Measurements from ENCODE around the gene NRIP1. TPM values are rescaled to one million over a fixed set of nuclear protein-coding genes. Genes with fewer than 3 reads are reported as not detected.

Gene NRIP1
- total RNA-seq, 1 donor from 2014 or later: 30.9 TPM

DNA sequence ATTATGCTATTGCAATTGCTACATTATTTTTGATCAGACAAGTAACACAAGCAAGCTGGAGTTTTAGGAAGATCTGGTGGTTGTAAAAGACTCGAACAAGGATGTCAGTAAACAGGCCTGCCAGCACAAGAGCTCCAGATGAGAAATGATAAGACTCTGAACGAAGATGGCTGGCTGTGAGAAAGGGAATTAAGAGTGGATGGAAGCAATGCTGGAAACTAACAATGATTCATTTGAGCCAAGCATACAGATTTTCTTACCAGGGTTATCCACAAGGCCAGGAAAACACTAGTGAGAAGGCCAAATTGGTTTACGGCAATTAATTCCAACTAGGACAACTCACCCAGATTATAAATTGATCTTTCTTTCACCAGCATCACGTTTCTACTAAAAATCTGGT lies 54.2 kb downstream of the NRIP1 start:
- TF ChIP-seq, protein P1, sequence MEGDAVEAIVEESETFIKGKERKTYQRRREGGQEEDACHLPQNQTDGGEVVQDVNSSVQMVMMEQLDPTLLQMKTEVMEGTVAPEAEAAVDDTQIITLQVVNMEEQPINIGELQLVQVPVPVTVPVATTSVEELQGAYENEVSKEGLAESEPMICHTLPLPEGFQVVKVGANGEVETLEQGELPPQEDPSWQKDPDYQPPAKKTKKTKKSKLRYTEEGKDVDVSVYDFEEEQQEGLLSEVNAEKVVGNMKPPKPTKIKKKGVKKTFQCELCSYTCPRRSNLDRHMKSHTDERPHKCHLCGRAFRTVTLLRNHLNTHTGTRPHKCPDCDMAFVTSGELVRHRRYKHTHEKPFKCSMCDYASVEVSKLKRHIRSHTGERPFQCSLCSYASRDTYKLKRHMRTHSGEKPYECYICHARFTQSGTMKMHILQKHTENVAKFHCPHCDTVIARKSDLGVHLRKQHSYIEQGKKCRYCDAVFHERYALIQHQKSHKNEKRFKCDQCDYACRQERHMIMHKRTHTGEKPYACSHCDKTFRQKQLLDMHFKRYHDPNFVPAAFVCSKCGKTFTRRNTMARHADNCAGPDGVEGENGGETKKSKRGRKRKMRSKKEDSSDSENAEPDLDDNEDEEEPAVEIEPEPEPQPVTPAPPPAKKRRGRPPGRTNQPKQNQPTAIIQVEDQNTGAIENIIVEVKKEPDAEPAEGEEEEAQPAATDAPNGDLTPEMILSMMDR (IDR thresholded peaks at IDR 0.05): no peak
- TF ChIP-seq POLR2A (IDR thresholded peaks at IDR 0.05) (no peak), POLR2AphosphoS5 (IDR thresholded peaks at IDR 0.05; ENCODE audit: insufficient read depth in 1 of 2, low read depth in 1 of 2) (no peak)
- no peak overlapping the region for H3K27ac ChIP-seq
- H3K9me3 ChIP-seq: no peaks in the 10 kb centered on the region
- no peaks in the 10 kb centered on the region for H3K36me3 ChIP-seq
- intact Hi-C loops (cut with DNase I): no loop called here
- H3K4me1 ChIP-seq: peaks cover 54% of the 10 kb centered on the region
- H3K4me3 ChIP-seq: no peak overlapping the region
- no peaks in the 10 kb centered on the region for H3K27me3 ChIP-seq
- DNase-seq (ENCODE audit: extremely low spot score in 2 of 2): no peak

DNA sequence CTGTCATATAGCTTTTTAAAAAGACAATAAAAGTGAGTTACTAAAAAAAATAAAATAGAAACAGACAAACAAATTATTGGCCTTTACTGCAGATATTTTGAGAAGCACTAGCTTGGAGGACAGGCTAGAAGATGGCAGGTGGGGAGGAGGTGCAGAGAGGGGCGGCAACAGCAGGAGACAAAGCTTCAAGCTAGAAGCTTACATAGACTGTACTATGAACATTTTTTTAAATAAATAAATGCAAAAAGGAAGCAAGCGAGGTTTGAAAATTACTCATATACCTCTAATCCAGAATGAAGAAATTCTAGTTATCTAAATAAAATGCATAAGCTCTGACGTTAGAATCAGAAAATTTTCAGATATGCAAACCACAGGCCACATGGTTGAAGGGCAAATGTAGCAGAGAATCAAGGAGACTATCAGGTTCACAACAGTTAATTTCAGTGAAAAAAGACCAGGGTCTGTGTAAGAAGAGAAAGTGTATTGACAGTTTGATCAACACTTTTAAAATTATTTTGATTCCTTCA lies 54.9 kb downstream of the NRIP1 start:
- TF ChIP-seq, protein P1 (IDR thresholded peaks at IDR 0.05): no peak
- Histone ChIP-seq H3K4me1 (peaks cover 60% of the 10 kb centered on the region), H3K9me3 (no peaks in the 10 kb centered on the region), H3K27ac (no peak overlapping the region), H3K36me3 (no peaks in the 10 kb centered on the region), H3K4me3 (no peak overlapping the region), H3K27me3 (no peaks in the 10 kb centered on the region)
- intact Hi-C loops (cut with DNase I): no loop called here
- DNase-seq (ENCODE audit: extremely low spot score in 2 of 2): no peak

DNA sequence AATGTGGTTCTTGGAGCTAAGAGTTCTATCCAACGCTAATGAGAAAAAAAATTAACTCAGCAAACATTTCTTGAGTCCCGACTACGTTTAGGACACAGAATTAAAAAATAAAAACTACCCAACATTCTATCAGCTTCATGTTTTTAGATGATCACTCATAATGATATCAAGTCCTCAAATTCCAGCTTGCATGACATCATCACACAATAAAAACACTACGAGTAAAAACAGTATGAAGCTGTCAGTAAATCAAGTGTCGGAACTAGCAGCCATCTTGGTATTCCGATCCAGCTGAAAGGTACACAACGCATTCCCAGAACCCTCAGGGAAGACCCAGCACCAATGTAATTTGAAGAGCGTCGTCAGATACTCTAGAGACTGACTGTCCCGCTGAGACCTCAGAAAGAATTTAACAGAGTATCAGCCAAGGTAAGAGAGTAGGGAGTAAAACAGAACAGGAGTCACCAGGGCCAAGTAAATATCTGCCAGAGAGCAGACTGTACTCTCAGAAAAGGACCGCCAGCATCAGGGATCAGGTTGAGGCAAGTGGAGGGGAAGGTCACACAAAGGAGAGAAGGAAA lies 57.0 kb downstream of the NRIP1 start:
- intact Hi-C loops (cut with DNase I): no loop called here
- H3K4me1 ChIP-seq: peaks cover 78% of the 10 kb centered on the region
- H3K27ac ChIP-seq: no peak overlapping the region

DNA sequence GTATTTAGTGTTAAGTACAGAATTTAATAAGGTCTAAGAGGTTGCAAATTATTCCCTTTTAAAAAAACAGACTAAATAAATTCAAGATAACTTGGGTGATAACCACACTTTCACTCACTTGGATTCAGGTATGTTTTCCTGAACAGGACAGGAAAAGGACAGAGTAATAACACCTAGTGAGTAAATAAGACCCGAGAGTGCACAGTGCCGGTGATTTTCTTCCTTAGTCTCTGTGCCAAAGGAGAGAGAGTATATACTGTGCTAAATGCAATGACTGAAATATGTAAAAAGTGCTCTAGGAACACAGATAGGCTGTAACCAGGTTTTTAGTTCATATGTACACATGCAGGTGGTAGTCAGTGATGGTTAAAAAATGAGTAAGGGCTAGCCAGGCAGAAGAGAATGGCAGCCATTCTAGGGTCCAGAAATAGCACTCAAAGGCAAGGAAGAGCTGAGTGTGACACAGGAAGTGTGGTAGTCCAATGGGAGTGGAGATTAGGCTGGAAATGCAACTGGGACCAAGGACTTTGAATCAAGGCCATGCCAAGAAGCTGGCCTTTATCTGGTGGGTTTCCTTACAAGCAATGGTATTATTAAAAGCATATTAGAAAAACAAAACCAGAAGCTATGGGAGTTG lies 58.1 kb downstream of the NRIP1 start:
- intact Hi-C loops (cut with DNase I): no loop called here
- TF ChIP-seq POLR2AphosphoS5 (IDR thresholded peaks at IDR 0.05; ENCODE audit: insufficient read depth in 1 of 2, low read depth in 1 of 2): no peak
- TF ChIP-seq, protein P1 (IDR thresholded peaks at IDR 0.05): no peak
- no peak for TF ChIP-seq POLR2A (IDR thresholded peaks at IDR 0.05)
- Histone ChIP-seq H3K27me3 (no peaks in the 10 kb centered on the region), H3K4me1 (peaks cover 89% of the 10 kb centered on the region), H3K9me3 (no peaks in the 10 kb centered on the region), H3K4me3 (no peak overlapping the region), H3K27ac (no peak overlapping the region), H3K36me3 (no peaks in the 10 kb centered on the region)
- DNase-seq (ENCODE audit: extremely low spot score in 2 of 2): no peak

More for the DNA sequence above, 57.0 kb downstream of the NRIP1 start:
- H3K27me3 ChIP-seq: no peaks in the 10 kb centered on the region
- no peak overlapping the region for H3K4me3 ChIP-seq
- DNase-seq (ENCODE audit: extremely low spot score in 2 of 2): no peak
- H3K9me3 ChIP-seq: no peaks in the 10 kb centered on the region
- H3K36me3 ChIP-seq: no peaks in the 10 kb centered on the region
- no peak for TF ChIP-seq POLR2AphosphoS5 (IDR thresholded peaks at IDR 0.05; ENCODE audit: insufficient read depth in 1 of 2, low read depth in 1 of 2)
- TF ChIP-seq, protein P1 (IDR thresholded peaks at IDR 0.05): no peak
- no peak for TF ChIP-seq POLR2A (IDR thresholded peaks at IDR 0.05)

DNA sequence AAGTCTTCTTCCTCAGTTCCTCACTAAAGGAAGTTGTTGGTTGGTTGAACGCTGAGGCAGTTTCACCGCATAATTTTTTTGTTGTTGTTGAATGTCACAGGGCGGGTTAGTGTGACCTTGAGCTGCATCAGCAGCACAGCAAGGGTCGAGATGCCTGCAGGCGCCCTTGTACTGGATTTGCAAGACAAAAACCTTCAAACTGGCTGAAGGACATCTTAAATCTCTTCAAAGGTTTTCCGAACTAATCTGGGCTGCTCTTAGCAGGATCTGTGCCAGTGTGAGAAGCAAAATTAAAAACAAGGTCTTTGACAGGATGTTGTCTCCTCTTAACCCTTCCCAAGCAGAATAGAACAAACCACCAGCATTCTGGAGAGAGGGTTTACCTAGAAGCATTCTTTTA lies 59.4 kb downstream of the NRIP1 start:
- no peaks in the 10 kb centered on the region for H3K9me3 ChIP-seq
- no peaks in the 10 kb centered on the region for H3K36me3 ChIP-seq
- TF ChIP-seq, protein P1 (IDR thresholded peaks at IDR 0.05): no peak
- TF ChIP-seq POLR2AphosphoS5 (IDR thresholded peaks at IDR 0.05; ENCODE audit: insufficient read depth in 1 of 2, low read depth in 1 of 2) (no peak), POLR2A (IDR thresholded peaks at IDR 0.05) (no peak)
- H3K27ac ChIP-seq: peak overlapping the region; percentile 27
- no peak for DNase-seq (ENCODE audit: extremely low spot score in 2 of 2)
- peak overlapping the region; percentile 2 to 19 for H3K4me3 ChIP-seq
- peaks cover 92% of the 10 kb centered on the region for H3K4me1 ChIP-seq
- intact Hi-C loops (cut with DNase I): no loop called here
- no peaks in the 10 kb centered on the region for H3K27me3 ChIP-seq

Measured in vagina (tissue), 2 donors.